H1 (cell line): Measurements from ENCODE around the gene MYO1D. TPM values are rescaled to one million over a fixed set of nuclear protein-coding genes. Genes with fewer than 3 reads are reported as not detected.

ENCODE experiments used
- CTCF ChIA-PET: fragments of 300-600 bp; sonication (Branson Sonifier 250); formaldehyde crosslinking; loops from one replicate; lab custom pipeline; 2021; ENCODE audit not compliant: partially characterized antibody; lab: Charles Lee
- POLR2A ChIA-PET: fragments of 300-600 bp; sonication (Branson Sonifier 250); formaldehyde crosslinking; loops from one replicate; lab custom pipeline; 2021; ENCODE audit warnings: inconsistent platforms; ENCODE audit not compliant: partially characterized antibody; lab: Charles Lee
- DNase-seq, 2 experiments: peaks; one replicate each; pipeline versions ENCODE4 v3.0.0 to v3.0.0-alpha.2; 2010 to 2022; ENCODE audit warnings: low spot score in 2 of 2, low read depth in 1 of 2, mixed read lengths in 1 of 2
- FAIRE-seq: peaks from 2 replicates; lab custom pipeline; 2011; peaks lifted over from hg19 to GRCh38; lab: Jason Lieb, UNC
- H2AFZ ChIP-seq: 2 replicates; pipeline ENCODE4 v1.8.1; 2012; ENCODE audit warnings: low read length, inconsistent platforms
- H2AK5ac ChIP-seq: 2 replicates; pipeline ENCODE4 v1.6.1; 2013; ENCODE audit warnings: low read depth, low read length
- H2BK120ac ChIP-seq: replicated peaks from 2 replicates; pipeline ENCODE3; 2013; ENCODE audit warnings: low read depth, low read length, inconsistent platforms
- H2BK12ac ChIP-seq: 2 replicates; pipeline ENCODE4 v1.6.1; 2013; ENCODE audit warnings: low read depth, low read length
- H2BK15ac ChIP-seq: 2 replicates; pipeline ENCODE4 v1.6.1; 2013; ENCODE audit warnings: low read length
- H2BK20ac ChIP-seq: 2 replicates; pipeline ENCODE4 v1.6.1; 2013; ENCODE audit warnings: low read length
- H2BK5ac ChIP-seq: 2 replicates; pipeline ENCODE4 v1.6.1; 2013; ENCODE audit warnings: low read depth, low read length
- H3K14ac ChIP-seq: 2 replicates; pipeline ENCODE4 v1.6.1; 2013; ENCODE audit warnings: inconsistent platforms; ENCODE audit not compliant: insufficient read length
- H3K18ac ChIP-seq: 2 replicates; pipeline ENCODE4 v1.6.1; 2013; ENCODE audit warnings: low read length; ENCODE audit errors: extremely low read depth
- H3K23ac ChIP-seq: 2 replicates; pipeline ENCODE4 v1.6.1; 2013; ENCODE audit warnings: inconsistent platforms; ENCODE audit not compliant: insufficient read length
- H3K23me2 ChIP-seq: 2 replicates; pipeline ENCODE4 v1.6.1; 2013; ENCODE audit warnings: low read depth, low read length
- H3K27ac ChIP-seq: 2 replicates; pipeline ENCODE4 v1.6.1; 2011; ENCODE audit warnings: low read depth, low read length, inconsistent platforms
- H3K27me3 ChIP-seq, 4 experiments: replicated peaks in 1 of 4; 1 replicate in 1 of 4; 2 replicates in 3 of 4; pipeline versions ENCODE4 v1.6.1 to v1.8.1; 2011 to 2013; ENCODE audit warnings: low read length in 3 of 4, mild to moderate bottlenecking in 3 of 4, inconsistent platforms in 2 of 4, mixed read lengths in 2 of 4, moderate library complexity in 1 of 4; ENCODE audit not compliant: control insufficient read depth in 3 of 4, insufficient read depth in 3 of 4; ENCODE audit errors: extremely low read depth in 1 of 4
- H3K36me3 ChIP-seq, 4 experiments: 2 replicates each; pipeline versions ENCODE4 v1.6.1 to v1.8.1; 2011 to 2013; ENCODE audit warnings: mild to moderate bottlenecking in 4 of 4, low read length in 3 of 4, moderate library complexity in 2 of 4, control low read depth in 1 of 4, inconsistent platforms in 1 of 4; ENCODE audit not compliant: insufficient read depth in 4 of 4, control insufficient read depth in 2 of 4
- H3K4ac ChIP-seq: replicated peaks from 2 replicates; pipeline ENCODE3; 2013; ENCODE audit warnings: low read length, low read depth, mixed read lengths, inconsistent platforms; ENCODE audit not compliant: insufficient read length
- H3K4me1 ChIP-seq, 4 experiments: replicated peaks in 1 of 4; 1 replicate in 1 of 4; 2 replicates in 3 of 4; pipeline versions ENCODE4 v1.6.1 to v1.8.1; 2011 to 2013; ENCODE audit warnings: low read length in 3 of 4, inconsistent platforms in 2 of 4, mixed read lengths in 1 of 4; ENCODE audit not compliant: insufficient read depth in 4 of 4, control insufficient read depth in 3 of 4
- H3K4me2 ChIP-seq, 2 experiments: 2 replicates each; pipeline versions ENCODE4 v1.6.1 to v1.8.1; 2011 to 2013; ENCODE audit warnings: low read depth in 2 of 2, low read length in 2 of 2, control low read depth in 1 of 2, inconsistent platforms in 1 of 2, mild to moderate bottlenecking in 1 of 2; ENCODE audit not compliant: insufficient read depth in 1 of 2
- H3K4me3 ChIP-seq, 4 experiments: fragments of 200-600, 300-600 bp in 1 of 4; sonication (generic), shearing (Covaris generic), sonication (Bioruptor Twin) in 1 of 4; 2 replicates each; pipeline versions ENCODE4 v1.5.1 to v1.8.1; 2011 to 2016; ENCODE audit warnings: low read length in 4 of 4, low read depth in 3 of 4, control low read depth in 2 of 4, inconsistent platforms in 2 of 4, mild to moderate bottlenecking in 2 of 4, mixed read lengths in 1 of 4, moderate library complexity in 1 of 4; ENCODE audit not compliant: insufficient read depth in 2 of 4; ENCODE audit errors: extremely low read depth in 1 of 4
- H3K56ac ChIP-seq: replicated peaks from 2 replicates; pipeline ENCODE3; 2013; ENCODE audit warnings: low read depth, mild to moderate bottlenecking, mixed read lengths, low read length, inconsistent platforms; ENCODE audit not compliant: insufficient read length
- H3K79me1 ChIP-seq: 2 replicates; pipeline ENCODE4 v1.6.1; 2013; ENCODE audit warnings: low read depth, low read length, control low read depth
- H3K79me2 ChIP-seq, 2 experiments: 2 replicates each; pipeline versions ENCODE4 v1.6.1 to v1.8.1; 2012 to 2013; ENCODE audit warnings: low read length in 2 of 2, mild to moderate bottlenecking in 2 of 2, inconsistent platforms in 1 of 2; ENCODE audit not compliant: insufficient read depth in 2 of 2, control insufficient read depth in 1 of 2
- H3K9ac ChIP-seq, 4 experiments: replicated peaks in 1 of 4; 1 replicate in 1 of 4; 2 replicates in 3 of 4; pipeline versions ENCODE4 v1.6.1 to v1.8.1; 2011 to 2013; ENCODE audit warnings: low read depth in 3 of 4, low read length in 3 of 4, control low read depth in 2 of 4, mild to moderate bottlenecking in 2 of 4, moderate library complexity in 2 of 4, inconsistent platforms in 1 of 4; ENCODE audit errors: extremely low read depth in 1 of 4
- H3K9me3 ChIP-seq, 2 experiments: 2 replicates each; pipeline versions ENCODE4 v1.6.1 to v1.8.1; 2012 to 2013; ENCODE audit warnings: mild to moderate bottlenecking in 2 of 2, moderate library complexity in 2 of 2, control low read depth in 1 of 2, inconsistent platforms in 1 of 2, low read depth in 1 of 2, low read length in 1 of 2, mixed read lengths in 1 of 2; ENCODE audit not compliant: insufficient read depth in 2 of 2
- H4K20me1 ChIP-seq, 2 experiments: replicated peaks in 1 of 2; 2 replicates each; pipeline versions ENCODE3 to v1.8.1; 2011 to 2013; ENCODE audit warnings: inconsistent platforms in 2 of 2, low read length in 2 of 2, mild to moderate bottlenecking in 1 of 2; ENCODE audit not compliant: insufficient read depth in 2 of 2, control insufficient read depth in 1 of 2
- H4K5ac ChIP-seq: 2 replicates; pipeline ENCODE4 v1.6.1; 2013; ENCODE audit warnings: low read length, low read depth, mixed read lengths, inconsistent platforms; ENCODE audit not compliant: insufficient read length
- H4K8ac ChIP-seq: 2 replicates; pipeline ENCODE4 v1.8.0; 2013; ENCODE audit warnings: mild to moderate bottlenecking, moderate library complexity, low read length, inconsistent platforms; ENCODE audit not compliant: insufficient read depth; ENCODE audit errors: extremely low read depth
- H4K91ac ChIP-seq: replicated peaks from 2 replicates; pipeline ENCODE3; 2013; ENCODE audit warnings: low read length, mixed read lengths, inconsistent platforms; ENCODE audit not compliant: insufficient read length
- ZNF274 ChIP-seq: IDR thresholded peaks from 2 replicates; pipeline ENCODE4 v1.7.0; 2012; ENCODE audit warnings: low read length, borderline replicate concordance; ENCODE audit errors: extremely low read depth
- WGBS, 2 experiments: shearing (Covaris generic) in 1 of 2; methylation state at CpG; one replicate each; pipeline versions ENCODE4 v1.1.6 to v1.1.7; 2013 to 2015; ENCODE audit warnings: low lambda C conversion rate in 2 of 2, mixed read lengths in 2 of 2, inconsistent platforms in 1 of 2, low coverage in 1 of 2, missing lambda C conversion rate in 1 of 2; ENCODE audit not compliant: insufficient replicate concordance in 2 of 2, insufficient coverage in 1 of 2, insufficient read length in 1 of 2; ENCODE audit errors: extremely low coverage in 1 of 2, missing lambda C conversion rate in 1 of 2; 5-methylcytosine and 5-hydroxymethylcytosine counted together
- polyA plus RNA-seq, 7 experiments: library from polyadenylated mRNA; depleted of rRNA in 3 of 7; stranded (reverse) in 5 of 7; unstranded in 2 of 7; fragments of >200 nt in 5 of 7; fragments of 200-250 nt in 2 of 7; gene quantifications; 1 replicate in 5 of 7; 2 replicates in 1 of 7; 4 replicates in 1 of 7; pipeline versions ENCODE4 v1.2.1 to v1.2.3, GENCODE V29; 2011 to 2013; ENCODE audit warnings: missing spikeins in 2 of 7, mixed read lengths in 2 of 7
- total RNA-seq: library from RNA; stranded (reverse); fragmentation: NEBNext Ultra II Directional; extraction: Animal tissue kit (Norgen Biotek cat#: 25700); gene quantifications from 2 replicates; pipeline ENCODE4 v1.2.1, GENCODE V29; 2021
- TF ChIP-seq, protein P1 (sequence below): IDR thresholded peaks from 2 replicates; pipeline ENCODE4 v1.6.1; 2012; ENCODE audit warnings: inconsistent platforms

The MYO1D gene
- total and polyA plus RNA-seq, 2 of the 8 experiments (the other 6 are each of a cell fraction or from before 2014, with no cell fraction given), result 6.5 to 25.4 TPM

GRCh38 chr17:32784113-32784512 lies 92.8 kb downstream of the MYO1D start:
- CTCF ChIA-PET, result interaction anchor here (0.5 to 5.8 kb wide), 24 partner anchors 9 to 216 kb away, joined by 3 to 77 read pairs (median 6); partner anchors contain the start of gene MYO1D
- no peak for DNase-seq

More at GRCh38 chr17:32784113-32784512, 92.8 kb downstream of the MYO1D start:
- Histone ChIP-seq H3K56ac (no peak overlapping the region), H4K91ac (no peak overlapping the region), H3K36me3 (no peaks in the 10 kb centered on the region), H3K23ac (no peak overlapping the region), H3K23me2 (no peaks in the 10 kb centered on the region; the same call in 1 of the 2 replicates), H4K5ac (no peak overlapping the region), H3K27me3 (no peaks in the 10 kb centered on the region), H2AFZ (no peak overlapping the region), H3K4ac (no peak overlapping the region), H3K18ac (no peak overlapping the region), H3K4me3 (no peak overlapping the region), H2BK12ac (no peak overlapping the region), H3K79me1 (no peaks in the 10 kb centered on the region; the same call in 1 of the 2 replicates), H4K20me1 (peaks cover 0 to 2% of the 10 kb centered on the region in 2 experiments), H3K9me3 (no peaks in the 10 kb centered on the region), H2BK20ac (no peak overlapping the region), H2BK5ac (no peak overlapping the region), H3K27ac (no peak overlapping the region), H3K9ac (no peak overlapping the region), H4K8ac (no peak overlapping the region), H3K4me2 (no peak overlapping the region), H2AK5ac (no peak overlapping the region), H2BK15ac (no peak overlapping the region), H3K4me1 (no peaks in the 10 kb centered on the region), H2BK120ac (no peak overlapping the region), H3K14ac (no peak overlapping the region), H3K79me2 (no peaks in the 10 kb centered on the region)
- FAIRE-seq, result no peak
- WGBS, 2 experiments, result 80% methylated on average over 3 of the region's 3 CpGs; no CpG with 5 or more reads in 1 of the 2 experiments
- TF ChIP-seq, protein P1, sequence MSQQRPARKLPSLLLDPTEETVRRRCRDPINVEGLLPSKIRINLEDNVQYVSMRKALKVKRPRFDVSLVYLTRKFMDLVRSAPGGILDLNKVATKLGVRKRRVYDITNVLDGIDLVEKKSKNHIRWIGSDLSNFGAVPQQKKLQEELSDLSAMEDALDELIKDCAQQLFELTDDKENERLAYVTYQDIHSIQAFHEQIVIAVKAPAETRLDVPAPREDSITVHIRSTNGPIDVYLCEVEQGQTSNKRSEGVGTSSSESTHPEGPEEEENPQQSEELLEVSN, result peak; percentile 37; the same call in 1 of the 2 replicates
- TF ChIP-seq ZNF274, result no peak
- POLR2A ChIA-PET, result interaction anchor here (1.4 to 2.4 kb wide), 3 partner anchors 19 to 126 kb away, joined by 3 to 9 read pairs (median 7); partner anchors contain the start of gene MYO1D
